Astrocyte of the cerebellum (primary cell): ENCODE measurements around the gene SSBP4.

Experiments used
- DNase-seq: peaks from one replicate; pipeline ENCODE4 v3.0.0-alpha.2; 2011; ENCODE audit warnings: low read depth
- H3K4me3 ChIP-seq: 2 replicates; pipeline ENCODE4 v1.5.1; 2011; ENCODE audit warnings: mild to moderate bottlenecking, low read depth, low read length, moderate library complexity
- in situ Hi-C: cut with HindIII; loops from 2 replicates; pipeline ENCODE4 v1.10.0; 2017; ENCODE audit warnings: low sequenced_read_pairs
- TF ChIP-seq, protein P1 (sequence below): IDR thresholded peaks from 2 replicates; pipeline ENCODE4 v1.5.1; 2012; ENCODE audit warnings: low read length, low read depth, moderate library complexity, mild to moderate bottlenecking; ENCODE audit errors: missing control alignments

SSBP4 gene

DNA sequence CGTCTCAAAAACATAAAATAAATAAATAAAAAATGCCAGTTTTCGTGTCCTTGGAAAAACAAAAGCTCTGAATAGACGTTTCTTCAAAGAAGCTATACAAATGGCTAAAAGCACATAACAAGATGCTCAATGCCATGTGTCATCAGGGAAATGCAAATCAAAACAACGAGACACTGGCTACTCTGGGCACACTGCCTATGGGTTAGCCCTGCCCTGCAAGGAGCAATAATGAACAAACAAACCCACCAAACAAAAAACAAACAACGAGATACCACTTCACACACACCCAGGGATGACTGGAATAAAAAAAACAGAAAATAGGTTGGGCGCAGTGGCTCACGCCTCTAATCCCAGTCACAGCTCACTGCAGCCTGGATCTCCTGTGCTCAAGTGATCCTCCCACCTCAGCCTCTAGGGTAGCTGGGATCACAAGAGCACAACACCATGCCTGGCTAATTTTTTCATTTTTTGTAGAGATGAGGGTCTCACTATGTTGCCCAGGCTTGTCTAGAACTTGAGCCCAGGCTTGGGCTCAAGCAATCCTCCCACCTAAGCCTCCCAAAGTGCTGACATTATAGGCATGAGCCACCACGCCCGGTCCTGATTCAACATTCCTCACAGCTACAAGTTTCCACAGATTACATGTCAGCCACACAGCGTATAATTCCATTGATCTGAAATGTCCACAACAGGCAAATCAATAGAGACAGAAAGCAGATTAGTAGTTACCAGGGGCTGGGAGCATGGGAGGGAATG is 34.2 kb downstream of the SSBP4 start:
- in situ Hi-C loops: no loop called here
- no peak overlapping the region for H3K4me3 ChIP-seq
- DNase-seq: no peak
- TF ChIP-seq, protein P1, sequence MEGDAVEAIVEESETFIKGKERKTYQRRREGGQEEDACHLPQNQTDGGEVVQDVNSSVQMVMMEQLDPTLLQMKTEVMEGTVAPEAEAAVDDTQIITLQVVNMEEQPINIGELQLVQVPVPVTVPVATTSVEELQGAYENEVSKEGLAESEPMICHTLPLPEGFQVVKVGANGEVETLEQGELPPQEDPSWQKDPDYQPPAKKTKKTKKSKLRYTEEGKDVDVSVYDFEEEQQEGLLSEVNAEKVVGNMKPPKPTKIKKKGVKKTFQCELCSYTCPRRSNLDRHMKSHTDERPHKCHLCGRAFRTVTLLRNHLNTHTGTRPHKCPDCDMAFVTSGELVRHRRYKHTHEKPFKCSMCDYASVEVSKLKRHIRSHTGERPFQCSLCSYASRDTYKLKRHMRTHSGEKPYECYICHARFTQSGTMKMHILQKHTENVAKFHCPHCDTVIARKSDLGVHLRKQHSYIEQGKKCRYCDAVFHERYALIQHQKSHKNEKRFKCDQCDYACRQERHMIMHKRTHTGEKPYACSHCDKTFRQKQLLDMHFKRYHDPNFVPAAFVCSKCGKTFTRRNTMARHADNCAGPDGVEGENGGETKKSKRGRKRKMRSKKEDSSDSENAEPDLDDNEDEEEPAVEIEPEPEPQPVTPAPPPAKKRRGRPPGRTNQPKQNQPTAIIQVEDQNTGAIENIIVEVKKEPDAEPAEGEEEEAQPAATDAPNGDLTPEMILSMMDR: no peak

DNA sequence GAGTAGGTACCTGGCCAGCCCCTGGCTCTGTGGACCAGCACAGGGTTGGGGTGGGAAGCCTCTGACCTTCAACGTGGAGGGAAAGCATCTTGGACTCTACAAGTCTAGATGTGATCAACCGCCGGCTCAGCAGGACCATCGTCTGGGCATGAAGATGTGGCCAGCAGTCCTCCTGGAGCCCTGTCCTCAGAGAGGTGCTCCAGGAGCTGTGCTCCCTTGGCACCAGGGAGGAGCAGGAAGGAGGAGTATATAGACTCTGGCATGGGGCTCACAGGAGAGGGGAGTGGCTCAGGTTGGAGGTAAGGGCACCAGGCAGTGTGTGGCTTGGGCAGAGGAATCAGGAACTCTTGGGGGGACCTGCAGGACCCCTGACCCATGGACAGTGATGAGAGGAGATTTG is 37.1 kb downstream of the SSBP4 start:
- no peak for DNase-seq
- in situ Hi-C loops: no loop called here
- TF ChIP-seq, protein P1: no peak

GRCh38 chr19:18456974-18457373 is 37.8 kb downstream of the SSBP4 start:
- in situ Hi-C loops: no loop called here
- TF ChIP-seq, protein P1: no peak

More for the DNA sequence above, 37.1 kb downstream of the SSBP4 start:
- H3K4me3 ChIP-seq: no peak overlapping the region

GRCh38 chr19:18457483-18458331 is 38.5 kb downstream of the SSBP4 start:
- no peak overlapping the region for H3K4me3 ChIP-seq
- TF ChIP-seq, protein P1: no peak
- DNase-seq: no peak
- in situ Hi-C loops: no loop called here

More at GRCh38 chr19:18456974-18457373, 37.8 kb downstream of the SSBP4 start:
- H3K4me3 ChIP-seq: no peak overlapping the region
- no peak for DNase-seq

DNA sequence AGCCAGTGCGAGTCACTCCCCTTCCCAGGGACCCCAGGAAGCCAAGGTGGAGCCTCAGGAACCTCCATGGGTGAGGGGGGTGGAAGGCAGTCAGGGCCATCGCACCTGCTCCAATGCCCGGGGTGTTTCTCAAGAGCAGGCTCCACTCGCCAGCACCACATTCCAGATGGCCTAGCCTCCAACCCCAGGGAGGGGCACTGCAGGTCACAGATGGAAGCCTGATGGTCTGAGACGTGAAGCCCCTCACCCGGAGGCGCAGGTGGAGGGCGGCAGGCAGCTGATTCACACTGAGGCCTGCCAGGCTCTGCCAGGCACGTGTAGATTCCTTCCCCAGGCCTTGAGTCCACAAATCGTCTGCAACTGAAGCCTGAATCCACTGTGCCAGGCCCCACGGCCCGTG is 41.7 kb downstream of the SSBP4 start:
- in situ Hi-C loops: no loop called here
- DNase-seq: no peak
- no peak overlapping the region for H3K4me3 ChIP-seq
- TF ChIP-seq, protein P1: no peak

GRCh38 chr19:18461471-18461870 is 42.3 kb downstream of the SSBP4 start:
- TF ChIP-seq, protein P1: no peak
- H3K4me3 ChIP-seq: no peak overlapping the region
- in situ Hi-C loops: no loop called here
- DNase-seq: no peak
